DMS53 treated with DMSO at 0.1 percent for 48 hours (cell line): ENCODE measurements around the gene UGT1A6.
A peak's percentile ranks its signal among the peaks of the same experiment; 100 is the strongest.
"Not testable (repeated sequence)": the region's sequence is repeated elsewhere in the genome, so short reads cannot be mapped to it uniquely, and the experiment has no call there.

Experiments
- DNase-seq: peaks from one replicate; lab custom pipeline; 2025; ENCODE audit not compliant: unreplicated experiment; lab: John Stamatoyannopoulos, UW

UGT1A6 gene

DNA sequence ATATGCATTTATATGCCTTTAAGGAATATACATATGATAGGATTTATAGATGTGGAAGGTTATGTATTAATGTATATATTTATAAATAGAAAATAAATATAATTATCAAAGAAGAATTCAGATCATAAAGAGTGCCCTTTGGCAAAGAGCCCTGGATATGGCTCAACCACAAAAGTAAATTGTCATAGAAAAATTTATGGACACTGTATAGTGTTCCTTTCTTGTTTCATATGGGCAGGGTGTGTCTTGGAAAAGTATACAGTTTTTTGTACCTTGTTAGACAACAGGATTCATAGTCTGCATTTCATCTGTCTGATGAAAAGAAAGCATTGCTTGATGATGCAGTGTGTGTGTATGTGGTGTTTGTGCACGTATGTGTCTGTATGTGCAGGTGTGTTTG, 8.1 kb upstream of the UGT1A6 start:
- DNase-seq: no peak

DNA sequence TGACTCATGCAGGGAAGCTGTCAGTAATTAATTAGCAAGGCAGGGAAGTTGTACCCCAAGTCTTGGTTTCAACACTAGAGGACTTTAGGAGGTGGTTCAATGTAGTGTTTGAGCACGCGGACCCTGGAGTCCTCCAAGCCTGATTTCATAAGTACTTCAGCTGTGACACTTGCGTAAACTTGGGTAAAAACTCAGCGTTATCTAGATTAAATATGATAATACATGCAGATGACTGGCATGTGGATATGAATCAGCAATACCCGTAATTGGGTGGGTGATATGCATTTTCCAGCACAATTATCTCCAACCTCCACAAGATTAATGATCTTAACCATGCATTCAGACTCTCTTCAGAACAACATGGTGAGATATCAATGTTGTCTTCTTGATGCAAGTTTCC, 5.8 kb upstream of the UGT1A6 start:
- no peak for DNase-seq

DNA sequence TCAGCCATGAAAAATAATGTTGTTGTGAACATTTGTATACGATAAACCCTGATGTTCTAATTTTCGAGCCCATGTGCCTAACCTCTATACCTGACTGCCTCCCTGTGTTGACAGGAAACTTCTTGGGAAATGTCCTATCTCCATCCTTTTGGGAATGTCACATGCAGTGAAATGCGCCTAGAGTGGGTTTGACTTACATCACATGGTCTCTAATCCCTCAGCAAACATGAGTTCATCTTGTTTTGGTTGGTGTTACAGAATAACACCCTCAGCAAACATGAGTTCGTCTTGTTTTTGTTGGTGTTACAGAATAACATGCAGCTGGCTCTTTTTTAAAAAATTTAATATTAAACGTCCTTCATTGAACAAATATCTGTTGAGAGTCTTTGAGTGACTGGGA, 4.3 kb upstream of the UGT1A6 start:
- DNase-seq: peak; percentile 25

DNA sequence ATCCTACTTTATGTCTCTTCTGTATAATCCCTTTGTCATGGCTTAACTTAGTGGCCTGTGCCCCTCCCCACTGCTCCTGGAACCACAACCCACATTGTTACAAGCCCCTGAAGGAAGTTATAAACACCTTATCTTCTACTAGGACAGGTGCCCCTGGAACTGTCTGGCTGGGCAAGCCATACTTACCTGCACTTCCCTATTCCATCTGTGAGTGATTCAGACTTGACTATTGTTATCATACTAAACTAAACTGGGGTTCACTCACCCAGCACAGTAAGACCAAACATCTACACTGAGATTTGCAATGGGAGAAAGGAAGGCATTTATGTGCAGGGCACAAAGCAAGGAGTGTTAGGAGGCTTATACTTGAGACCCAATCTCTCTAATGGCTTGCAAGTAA, 3.7 kb upstream of the UGT1A6 start:
- DNase-seq: no peak

DNA sequence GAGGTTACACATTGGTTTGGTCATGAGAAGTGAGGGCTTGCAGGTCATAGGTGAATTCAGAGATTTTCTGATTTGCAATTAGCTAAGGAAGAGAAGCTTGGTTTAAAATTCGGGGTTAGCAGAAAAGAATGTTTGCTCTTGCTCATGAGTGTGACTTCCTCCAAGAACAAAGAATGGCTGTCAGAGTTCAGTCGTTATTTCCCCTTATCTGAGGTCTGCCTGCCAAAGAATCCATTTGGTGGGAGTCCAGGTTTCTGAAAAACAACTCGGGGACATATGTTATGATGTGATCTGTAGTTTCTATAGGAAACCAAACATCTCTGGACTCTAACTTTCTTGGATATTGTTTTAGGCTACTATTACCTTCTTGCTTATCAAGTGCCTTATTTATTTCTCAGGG, 3.2 kb upstream of the UGT1A6 start:
- no peak for DNase-seq

DNA sequence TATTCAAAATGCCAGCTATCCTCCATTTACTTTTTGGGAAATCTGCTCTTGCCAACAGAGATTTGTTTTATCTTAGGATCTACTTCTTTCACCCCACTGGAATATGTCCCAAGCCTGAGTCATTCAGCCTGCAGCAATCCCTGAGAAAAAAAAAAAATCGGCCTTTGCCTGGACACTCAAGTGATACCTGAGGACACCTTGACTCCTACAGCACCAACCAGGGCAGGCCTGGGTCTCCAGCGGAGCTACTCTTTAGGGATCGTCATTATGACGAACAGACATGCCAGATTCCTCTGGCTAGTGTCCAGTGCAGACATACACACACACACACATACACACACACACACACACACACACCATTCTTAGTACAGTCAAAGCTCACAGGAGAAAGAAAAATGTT, 2.2 kb upstream of the UGT1A6 start:
- DNase-seq: no peak

DNA sequence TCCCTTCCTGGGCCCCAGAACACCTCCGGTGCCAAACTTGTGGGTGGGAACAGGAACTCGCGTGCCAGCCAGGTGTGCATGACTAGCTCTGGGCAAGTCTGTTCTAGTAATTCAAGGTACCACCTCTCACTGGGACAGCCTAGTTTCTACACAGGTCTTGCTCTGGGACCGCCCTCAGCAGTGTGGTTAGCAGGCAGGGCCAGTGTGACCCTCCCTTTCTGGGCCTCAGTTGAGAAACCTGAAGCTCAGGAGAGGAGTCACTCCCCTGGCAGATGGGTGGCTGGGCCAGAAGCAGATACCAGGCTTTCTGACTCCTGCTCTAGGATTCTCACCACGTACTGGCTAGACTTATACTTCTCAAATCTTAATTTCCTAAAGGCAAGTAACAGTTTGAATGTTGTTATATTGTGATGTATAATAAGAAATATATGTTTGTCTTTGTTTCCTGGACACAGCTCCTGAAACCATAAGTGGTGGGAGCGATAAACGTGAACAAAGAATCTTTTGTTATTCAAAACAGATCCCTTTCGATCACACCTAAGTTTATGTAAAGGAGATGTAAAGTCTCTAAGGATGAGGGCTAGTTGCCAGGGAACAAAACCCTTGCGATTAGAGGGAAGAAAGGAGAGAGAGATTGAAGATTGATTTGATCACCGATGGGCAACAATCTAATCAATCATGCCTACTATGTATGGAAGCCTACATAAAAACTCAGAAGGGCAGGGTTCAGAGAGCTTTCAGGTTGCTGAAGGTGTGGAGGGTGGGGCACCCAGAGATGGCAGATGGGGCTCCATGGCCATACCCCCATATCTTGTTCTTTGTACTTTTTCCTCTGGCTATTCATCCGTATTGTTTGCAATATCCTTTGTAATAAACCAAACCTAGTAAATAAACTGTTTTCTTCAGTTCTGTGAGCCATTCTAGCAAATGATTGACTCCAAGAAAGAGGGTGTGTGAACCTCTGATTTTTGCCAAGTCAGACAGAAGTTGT, 952 bp upstream of the UGT1A6 start:
- DNase-seq: no peak

DNA sequence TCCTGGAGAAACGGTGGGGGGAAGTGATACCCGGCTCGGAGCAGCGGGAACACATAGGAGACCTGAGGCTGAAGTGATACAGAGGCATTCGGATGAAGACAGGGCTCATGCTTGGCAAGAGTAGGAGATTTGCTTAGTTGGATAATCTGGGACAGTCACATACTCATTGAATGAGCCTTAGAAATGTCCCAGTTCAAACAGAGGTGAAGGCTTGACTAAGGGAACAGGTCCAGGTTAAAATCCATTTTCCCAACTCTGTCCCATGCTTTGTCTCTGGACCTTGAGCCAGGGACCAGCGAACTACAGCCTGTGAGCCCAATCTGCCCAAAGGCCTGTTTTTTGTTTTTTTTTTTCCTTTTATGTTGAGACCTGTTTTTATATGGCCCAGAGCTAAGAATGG, 1.3 kb downstream of the UGT1A6 start:
- DNase-seq: no peak

DNA sequence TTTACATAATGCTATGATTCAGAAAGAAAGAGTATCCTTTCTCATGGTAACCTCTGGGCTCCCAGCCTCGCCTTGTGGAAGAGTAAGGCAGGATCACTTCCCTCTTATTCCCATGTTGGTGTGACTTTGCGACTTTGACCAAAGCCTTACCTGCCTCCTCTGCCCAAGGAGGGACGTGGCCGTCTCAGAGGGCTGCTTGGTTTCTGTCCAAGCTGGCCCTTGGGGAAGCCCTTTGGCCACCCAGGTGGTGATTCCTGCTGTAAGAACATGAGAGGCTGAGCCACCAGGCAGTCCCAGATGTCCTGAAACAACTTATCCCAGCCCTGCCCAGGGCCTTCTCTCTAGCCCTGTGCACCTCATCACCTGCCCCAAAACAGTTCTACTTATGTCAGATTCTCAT, 6.0 kb downstream of the UGT1A6 start:
- DNase-seq: no peak

DNA sequence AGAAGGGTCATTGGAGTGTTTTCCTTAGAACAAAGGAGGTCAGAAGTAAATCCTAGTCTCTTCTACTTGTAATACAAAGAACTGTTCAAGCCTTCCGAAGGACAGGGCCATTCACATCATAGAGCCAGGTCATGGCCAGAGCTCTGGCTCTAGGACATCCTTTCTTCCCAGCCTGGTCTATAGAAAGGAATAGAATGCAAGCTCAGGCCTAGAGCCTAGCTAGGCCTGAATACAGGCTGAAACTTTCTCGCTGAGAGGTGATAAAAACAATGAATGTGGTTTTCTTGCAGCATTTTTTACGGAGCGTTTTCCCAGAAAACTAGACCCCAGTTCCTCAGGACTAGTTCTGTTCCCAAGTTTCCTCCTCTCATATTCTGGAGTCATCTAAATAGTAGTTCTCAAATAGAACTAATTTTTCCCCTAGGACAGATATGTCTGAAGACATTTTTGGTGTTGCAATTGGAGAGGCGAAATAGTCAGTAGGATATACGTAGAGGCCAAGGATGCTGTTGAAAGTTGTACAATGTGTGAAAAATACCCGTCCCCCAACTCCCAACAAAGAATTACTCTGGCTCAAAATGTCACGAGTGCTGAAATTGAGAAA, 6.8 kb downstream of the UGT1A6 start:
- no peak for DNase-seq

DNA sequence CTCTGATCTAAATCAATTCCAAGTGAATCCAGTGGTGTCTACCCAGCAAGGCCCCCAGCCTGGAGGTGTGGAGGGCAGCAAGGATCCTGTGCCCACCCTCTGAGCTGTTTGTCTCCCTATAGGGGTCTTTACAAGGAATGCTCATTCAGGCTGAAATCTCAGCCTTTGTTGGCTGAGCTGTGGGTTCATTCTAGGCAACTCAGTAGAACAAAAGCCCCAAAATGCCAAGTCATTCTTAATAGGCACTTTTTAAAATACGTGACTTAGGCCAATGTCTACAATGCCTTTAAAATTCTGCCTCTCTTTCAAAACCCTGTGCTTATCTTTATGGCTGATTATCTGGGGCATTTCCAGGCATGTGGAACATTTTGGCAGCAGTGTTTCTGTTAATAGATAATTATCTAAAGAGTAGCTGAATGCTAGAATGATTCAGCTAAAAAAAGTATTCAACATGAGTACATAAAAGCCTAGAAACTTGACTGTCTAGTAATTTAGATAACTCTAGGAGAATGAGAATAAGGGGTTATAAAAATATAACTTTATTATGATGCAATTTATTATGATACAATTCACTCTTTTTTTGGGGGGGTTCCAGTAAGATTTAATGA, 7.4 kb downstream of the UGT1A6 start:
- no peak for DNase-seq

DNA sequence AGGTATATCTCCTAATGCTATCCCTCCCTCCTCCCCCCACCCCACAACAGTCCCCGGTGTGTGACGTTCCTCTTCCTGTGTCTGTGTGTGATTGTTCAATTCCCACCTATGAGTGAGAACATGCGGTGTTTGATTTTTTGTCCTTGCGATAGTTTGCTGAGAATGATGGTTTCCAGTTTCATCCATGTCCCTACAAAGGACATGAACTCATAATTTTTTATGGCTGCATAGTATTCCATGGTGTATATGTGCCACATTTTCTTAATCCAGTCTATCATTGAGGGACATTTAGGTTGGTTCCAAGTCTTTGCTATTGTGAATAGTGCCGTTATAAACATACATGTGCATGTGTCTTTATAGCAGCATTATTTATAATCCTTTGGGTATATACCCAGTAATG, 8.2 kb downstream of the UGT1A6 start:
- not testable (repeated sequence) for DNase-seq

DNA sequence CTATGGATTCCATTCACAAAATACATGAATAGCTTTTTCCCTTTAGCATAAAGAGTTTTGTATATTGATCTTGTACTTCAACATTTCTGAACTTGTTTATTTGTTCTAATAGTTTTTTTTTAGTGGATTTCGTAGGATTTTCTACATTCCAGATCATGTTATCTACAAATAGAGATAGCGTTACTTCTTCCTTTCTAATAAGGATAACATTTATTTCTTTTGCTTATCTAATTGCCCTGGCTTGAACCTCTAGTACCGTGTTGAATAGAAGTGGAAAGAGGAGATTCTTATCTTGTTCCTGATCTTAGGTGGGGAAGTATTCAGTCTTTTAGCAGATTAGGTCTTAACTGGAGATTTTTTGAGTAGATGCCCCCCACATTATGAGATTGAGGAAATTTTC, 9.5 kb downstream of the UGT1A6 start:
- DNase-seq: no peak

DNA sequence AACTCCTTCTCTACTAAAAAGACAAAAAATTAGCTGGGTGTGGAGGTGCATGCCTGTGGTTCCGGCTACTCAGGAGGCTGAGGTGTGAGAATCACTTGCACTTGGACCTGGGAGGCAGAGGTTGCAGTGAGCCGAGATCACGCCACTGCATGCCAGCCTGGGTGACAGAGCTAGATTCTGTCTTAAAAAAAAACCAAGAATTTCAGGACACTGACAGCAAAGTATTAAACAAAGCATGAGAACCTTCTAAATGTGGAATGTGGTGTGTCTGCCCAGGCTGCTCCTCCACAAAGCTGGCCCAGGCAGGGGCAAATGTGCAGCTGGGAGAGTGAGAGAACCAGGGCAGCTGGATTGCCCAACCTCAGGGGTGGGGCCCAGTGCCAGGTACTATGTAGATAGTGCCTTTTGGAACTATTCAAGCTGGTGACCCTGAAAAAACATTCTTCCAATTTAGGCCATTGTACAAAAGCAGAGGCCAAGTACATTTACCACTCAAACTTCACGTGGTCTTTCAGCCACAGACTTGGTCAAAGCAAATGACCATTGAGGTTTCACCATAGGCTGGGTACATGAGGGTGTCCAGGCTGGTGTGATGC, 13.3 kb downstream of the UGT1A6 start:
- DNase-seq: no peak

DNA sequence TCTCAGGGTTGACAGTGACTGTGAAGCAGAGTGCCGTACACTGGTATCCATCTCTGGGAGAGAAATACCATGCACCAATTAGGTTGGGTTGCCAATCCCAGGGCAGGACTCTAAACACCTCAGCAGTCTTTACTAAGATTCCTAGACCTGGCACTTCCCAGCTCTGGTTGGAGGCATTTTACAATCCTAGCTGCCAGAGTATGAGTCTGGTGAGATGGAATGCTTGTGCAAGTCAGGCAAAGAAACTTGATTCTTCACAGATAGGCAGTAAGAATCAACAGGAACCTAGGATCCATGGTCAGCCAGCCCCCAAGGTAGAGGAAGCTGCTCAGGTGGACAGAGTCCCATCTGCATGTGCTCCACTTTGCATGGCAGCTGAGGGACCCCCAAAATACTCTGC, 14.0 kb downstream of the UGT1A6 start:
- no peak for DNase-seq

DNA sequence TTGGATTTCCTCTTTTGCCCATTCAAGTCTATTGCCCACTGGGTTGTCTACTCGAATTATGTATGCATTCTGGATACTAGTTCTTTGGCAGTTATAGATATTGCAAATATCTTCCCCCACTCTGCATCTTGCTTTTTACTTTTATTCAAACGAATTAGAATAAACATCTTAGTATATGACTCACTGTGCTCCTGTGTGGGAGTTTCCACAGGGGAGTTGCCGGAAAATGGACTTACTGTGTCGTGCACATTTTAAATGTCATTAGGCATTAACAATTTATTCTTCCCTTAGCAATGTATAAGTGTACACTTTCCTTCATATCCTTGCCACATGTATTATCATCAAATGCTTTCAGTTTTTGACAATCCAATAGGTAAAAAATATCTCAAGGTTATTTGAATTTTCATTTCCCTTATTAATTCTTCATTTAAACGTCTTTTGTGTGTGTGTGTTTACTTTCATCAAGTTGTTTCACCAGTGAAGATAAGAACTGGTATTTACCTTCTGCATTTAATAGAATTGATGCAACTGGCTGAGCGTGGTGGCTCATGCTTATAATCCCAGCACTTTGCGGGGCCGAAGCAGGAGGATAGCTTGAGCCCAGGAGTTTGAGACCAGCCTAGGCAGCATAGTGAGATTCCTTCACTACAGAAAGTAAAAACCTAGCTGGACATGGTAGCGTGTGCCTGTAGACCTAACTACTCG, 15.4 kb downstream of the UGT1A6 start:
- no peak for DNase-seq

DNA sequence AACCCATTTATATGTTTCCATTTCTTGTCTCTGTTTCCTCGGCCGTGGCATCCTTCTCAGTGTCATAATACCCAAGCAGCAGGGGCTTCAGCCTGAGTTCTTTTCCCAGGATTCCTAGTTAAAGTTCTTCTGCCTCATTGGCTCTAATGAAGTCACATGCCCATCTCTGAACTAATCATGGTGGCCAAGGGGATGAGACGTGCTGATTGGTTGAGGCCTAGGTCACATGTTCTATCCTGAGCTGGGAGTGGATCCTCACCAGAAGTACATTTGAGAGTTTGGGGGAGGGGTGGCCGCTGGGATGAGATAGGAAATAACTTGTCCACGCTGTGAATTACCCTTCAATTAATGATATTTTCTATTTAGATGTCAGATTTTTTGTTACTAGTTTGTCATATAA, 16.3 kb downstream of the UGT1A6 start:
- no peak for DNase-seq

DNA sequence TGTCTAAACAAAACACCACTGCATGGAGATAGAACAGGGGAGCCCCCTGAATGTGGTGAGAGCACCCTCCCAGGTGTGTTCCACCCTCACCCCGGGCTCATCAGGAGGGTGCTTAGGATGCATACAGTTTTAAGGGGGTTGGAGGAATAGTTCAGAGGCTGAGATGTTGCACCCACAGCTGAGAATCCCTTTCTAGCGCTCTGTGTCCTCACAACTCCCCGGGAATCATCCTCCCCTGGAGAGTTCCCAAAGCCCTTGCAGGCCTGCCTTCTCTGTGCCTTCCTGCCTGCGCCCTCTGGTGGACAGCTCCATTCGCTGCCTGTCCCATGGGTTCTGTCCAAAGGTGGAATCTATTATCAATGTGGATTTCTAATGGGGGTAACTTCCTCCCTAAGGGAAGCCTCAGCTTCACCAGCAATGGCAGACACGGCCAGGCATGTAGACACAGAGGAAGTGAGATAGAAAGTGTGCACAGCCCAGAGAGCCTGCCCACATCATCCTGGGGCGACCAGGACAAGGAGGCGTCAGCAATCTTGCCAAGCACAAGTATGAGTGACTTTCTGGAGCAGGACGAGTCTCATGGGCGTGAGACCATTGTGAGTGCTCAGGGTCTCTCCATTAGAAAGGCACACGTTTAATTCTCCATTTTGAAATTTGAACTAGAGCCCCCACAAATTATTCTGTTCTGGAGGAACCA, 18.8 kb downstream of the UGT1A6 start:
- DNase-seq: peak; percentile 39

DNA sequence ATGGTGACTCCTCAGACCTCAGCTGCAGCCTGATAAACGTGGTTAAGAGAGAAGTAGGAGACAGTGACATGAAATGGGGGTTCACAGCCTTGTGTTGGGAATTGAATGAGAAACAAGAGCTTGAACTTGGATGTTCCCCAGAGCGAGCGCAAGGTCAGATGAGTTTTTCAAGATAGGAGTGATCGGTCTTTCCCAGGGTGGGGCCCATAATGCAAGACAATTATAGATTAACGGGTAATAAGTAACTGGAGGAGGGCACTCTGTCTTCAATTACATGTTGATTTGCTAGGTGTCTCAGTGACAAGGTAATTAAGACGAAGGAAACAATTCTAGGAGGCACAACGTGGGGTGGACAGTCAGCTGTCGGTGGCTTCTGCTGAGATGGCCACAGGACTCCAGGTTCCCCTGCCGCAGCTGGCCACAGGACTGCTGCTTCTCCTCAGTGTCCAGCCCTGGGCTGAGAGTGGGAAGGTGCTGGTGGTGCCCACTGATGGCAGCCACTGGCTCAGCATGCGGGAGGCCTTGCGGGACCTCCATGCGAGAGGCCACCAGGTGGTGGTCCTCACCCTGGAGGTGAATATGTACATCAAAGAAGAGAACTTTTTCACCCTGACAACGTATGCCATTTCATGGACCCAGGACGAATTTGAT, 20.0 kb downstream of the UGT1A6 start, which contains the start of gene UGT1A5:
UGT1A5 (plus strand) TSS at position 297 of the 651 bp plus-strand sequence; CDS start at position 382, 85 bp downstream.
- DNase-seq: no peak

DNA sequence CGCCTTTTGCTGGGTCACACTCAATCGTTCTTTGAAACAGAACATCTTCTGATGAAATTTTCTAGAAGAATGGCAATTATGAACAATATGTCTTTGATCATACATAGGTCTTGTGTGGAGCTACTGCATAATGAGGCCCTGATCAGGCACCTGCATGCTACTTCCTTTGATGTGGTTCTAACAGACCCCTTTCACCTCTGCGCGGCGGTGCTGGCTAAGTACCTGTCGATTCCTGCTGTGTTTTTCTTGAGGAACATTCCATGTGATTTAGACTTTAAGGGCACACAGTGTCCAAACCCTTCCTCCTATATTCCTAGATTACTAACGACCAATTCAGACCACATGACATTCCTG, 20.5 kb downstream of the UGT1A6 start:
- no peak for DNase-seq
